HG02588 (cell line): Measurements from ENCODE around the gene ALK.

ENCODE experiments used
- ATAC-seq: cut with Tn5 transposase; IDR thresholded peaks from one replicate; pipeline ENCODE4 v1.9.1; 2021; ENCODE audit warnings: mild to moderate bottlenecking, moderate library complexity; ENCODE audit not compliant: unreplicated experiment

Gene ALK

DNA sequence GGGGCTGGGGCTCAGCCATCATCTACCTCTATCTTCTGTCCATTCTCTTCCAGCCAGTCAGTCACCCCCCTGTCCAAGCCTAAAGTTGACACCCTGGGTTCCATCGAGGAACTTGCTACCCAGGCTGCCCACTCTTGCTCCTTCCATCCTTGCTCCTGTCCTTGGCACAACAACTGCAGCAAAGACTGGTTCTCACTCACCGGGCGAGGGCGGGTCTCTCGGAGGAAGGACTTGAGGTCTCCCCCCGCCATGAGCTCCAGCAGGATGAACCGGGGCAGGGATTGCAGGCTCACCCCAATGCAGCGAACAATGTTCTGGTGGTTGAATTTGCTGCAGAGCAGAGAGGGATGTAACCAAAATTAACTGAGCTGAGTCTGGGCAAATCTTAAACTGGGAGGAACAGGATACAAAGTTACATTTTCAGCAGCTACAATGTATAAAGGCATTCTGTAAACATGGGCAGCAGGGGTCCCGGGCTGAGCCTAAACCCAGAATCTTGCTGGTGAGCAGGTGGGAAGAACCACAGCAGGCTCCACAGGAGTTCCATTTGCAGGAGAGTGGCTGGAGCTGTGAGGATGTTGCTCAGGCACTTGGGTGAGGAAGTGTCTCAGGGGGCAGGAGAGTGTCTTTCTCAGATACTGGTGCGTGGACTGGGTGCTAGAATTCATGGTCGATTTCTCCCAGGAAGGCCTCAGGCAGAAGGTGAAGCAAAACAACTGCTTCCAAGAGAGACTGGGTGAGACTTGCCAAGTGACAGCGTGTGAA, 700.7 kb downstream of the ALK start:
- ATAC-seq = no peak

DNA sequence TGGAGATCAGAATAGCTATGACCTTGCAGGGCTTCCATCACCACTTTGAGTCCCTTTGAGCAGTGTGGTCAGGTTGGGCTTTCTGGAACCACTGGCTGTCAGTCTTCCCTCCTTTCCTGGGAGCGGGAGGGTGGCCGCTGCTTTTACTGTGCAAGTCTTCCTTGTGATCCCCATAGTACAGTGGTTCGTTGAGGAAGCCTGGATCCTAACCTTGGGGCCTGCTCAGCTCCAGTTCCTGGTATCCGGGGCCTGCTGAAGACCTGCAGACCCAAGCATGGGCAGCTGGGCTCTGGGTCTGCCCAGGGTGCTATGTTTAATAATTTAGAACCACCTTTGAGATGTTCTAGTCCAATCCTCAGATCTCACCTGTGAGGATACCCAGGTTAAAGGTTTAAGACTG, 702.0 kb downstream of the ALK start:
- ATAC-seq = no peak

DNA sequence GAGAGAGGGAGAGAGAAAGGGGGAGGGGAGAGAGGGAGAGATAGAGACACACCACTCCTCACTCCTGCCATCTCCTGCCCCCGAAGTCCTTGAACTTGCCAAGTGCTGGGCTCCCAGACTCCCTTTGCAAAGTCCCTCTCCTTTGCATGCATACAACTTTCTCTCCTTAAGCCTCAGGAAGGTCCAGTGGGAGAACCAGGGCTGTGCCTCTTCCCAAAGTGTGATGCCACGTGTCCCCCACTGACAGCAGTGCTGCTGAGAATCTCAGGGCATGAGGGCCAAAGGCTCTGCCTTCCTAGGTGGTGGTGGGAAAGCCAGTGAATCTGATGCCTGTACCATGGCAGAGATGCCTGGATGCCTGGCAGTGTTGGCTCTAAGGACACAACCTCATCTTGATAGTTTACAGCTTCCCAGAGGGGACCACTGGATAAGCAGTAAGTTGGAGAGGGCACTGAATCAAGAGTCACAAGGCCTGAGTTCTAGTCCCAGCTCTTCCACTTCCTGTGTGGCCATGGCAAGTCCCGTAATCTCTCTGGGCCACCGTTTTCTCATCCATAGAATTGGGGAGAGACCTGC, 702.7 kb downstream of the ALK start:
- no peak for ATAC-seq

DNA sequence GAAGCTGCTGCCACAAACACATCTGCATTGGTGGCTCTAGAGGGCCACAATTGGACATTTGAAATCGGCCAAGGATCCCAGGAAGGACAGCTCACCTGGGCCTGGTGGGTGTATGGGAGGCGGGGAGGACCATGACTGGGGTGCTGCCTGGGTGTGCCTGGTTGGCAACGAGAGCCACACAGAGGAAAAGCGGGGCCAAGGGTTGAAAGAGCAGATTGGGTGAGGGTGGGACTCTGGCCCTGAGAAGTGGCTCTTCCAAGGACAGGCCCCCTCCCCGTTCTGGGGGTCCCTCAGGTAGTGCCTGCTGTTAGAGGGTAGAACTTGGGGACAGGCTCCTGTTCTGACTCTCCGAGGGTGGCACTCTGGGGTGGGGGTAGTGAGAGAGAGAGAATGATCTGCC, 703.3 kb downstream of the ALK start:
- no peak for ATAC-seq

DNA sequence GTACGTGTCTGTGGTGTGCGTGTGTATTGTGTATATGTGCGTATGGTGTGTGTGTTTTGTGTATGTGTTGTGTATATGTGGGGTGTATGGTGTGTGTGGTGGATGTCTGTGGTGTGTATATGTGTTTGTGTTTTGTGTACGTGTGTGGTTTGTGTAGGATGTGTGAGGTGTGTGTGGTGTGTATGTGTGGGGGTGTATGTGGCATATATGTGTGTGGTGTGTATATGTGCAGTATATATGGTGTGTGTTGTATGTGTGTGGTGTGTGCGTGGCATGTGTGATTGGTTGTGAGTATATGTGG, 704.8 kb downstream of the ALK start:
- no peak for ATAC-seq

DNA sequence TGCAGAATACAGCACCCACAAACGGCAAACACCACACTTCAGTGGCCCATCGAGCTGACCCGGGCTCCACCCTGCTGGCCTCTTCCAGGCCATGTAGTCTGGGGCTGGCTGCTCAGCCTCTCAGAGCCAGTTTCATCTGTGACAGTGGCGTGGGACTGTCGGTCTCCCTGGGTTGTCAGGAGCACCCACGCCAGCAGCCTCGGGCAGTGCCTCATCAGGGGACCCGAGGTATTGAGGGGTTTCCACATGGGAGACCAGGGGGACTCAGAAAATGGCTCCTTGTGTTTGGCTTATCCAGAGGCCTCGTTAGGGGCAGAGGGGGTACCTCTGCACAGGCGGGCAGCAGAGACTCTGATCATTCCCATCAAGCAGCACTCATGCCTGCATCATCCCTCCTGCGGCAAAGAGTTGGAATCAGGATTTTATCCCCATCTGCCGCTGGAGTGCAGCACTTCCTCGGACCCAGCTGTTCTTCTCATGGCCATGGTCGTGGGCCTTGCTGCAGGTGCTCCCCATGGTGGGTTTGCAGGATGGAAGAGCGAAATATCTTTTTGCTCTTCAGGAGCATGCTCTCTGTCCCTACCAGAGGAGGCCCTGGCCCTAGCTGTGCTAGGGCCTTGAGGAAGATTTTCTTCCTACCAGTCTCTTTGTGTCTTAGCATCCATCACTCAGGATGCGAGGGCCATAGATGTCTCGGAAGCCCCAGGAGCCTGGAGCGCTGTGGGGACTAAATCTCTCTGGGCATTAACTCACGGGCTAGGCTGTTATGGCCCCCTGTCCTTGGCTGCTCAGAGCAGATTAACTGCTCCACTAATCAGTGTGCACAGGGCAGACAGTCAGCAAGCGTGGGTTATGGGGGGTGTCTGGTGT, 705.4 kb downstream of the ALK start:
- ATAC-seq = no peak

DNA sequence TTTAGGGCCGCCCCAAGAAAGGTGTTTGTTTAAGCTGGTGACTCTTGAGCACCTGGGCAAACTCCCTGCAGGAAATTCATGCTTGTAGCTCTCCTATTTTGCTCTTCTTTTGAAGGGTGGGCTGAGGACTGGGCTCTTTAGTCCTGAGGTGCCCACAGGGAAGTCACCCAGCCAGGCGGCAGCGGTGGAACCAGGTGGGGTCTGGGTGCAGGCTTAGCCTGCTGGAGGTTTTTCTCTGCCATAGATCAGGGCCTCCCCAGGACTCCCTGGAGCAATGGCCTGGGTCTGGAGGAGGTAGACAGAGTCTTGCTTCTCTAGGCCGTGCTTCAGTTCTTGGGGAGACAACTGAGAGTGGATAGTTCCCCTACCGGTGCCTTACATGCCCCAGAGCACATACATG, 706.3 kb downstream of the ALK start:
- no peak for ATAC-seq

DNA sequence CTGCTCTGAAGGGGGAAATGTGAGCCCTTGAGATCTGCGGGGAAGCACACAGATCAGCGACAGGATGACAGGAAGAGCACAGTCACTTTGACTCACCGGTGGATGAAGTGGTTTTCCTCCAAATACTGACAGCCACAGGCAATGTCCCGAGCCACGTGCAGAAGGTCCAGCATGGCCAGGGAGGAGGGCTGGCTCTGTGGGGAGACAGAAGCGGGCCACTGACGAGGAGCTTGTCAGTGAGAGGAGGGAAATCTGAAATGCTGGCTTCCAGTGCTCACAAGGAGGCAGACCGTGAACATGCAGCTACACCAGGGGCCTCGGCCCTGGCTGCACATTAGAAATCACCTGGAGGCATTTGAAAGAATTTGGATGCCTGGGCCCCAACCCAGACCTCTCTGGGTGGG, 707.5 kb downstream of the ALK start:
- no peak for ATAC-seq

DNA sequence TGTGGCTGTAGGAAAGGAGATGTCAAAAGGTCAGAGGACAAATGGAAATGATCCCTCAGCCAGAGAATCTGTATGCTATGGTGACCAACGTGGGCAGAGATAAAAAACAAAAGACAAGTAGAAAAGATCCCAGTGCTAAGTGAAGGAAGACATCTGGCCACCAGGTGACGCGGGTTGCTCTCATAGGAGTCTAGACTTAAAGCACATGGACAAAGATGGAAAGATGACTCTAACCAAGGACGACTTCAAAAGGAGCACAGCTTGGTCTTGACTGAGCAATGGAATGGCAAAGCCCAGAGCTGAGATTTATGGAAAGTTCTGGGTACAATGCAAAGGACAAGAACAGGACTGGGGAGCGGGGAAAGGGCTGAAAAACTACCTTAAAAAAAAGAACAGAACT, 709.4 kb downstream of the ALK start:
- ATAC-seq = no peak

DNA sequence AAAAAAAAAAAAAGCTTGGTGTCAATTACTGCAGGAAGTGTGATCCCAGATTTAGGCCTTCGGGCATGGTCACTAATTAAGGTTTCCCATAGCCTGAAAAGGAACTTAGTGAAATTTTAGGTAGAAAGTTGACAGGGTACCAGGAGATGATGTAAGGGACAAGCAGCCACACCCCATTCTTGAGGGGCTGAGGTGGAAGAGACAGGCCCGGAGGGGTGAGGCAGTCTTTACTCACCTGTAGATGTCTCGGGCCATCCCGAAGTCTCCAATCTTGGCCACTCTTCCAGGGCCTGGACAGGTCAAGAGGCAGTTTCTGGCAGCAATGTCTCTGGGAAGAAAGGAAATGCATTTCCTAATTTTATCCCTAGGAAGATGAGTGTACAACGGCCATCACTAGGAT, 711.8 kb downstream of the ALK start:
- ATAC-seq = no peak

DNA sequence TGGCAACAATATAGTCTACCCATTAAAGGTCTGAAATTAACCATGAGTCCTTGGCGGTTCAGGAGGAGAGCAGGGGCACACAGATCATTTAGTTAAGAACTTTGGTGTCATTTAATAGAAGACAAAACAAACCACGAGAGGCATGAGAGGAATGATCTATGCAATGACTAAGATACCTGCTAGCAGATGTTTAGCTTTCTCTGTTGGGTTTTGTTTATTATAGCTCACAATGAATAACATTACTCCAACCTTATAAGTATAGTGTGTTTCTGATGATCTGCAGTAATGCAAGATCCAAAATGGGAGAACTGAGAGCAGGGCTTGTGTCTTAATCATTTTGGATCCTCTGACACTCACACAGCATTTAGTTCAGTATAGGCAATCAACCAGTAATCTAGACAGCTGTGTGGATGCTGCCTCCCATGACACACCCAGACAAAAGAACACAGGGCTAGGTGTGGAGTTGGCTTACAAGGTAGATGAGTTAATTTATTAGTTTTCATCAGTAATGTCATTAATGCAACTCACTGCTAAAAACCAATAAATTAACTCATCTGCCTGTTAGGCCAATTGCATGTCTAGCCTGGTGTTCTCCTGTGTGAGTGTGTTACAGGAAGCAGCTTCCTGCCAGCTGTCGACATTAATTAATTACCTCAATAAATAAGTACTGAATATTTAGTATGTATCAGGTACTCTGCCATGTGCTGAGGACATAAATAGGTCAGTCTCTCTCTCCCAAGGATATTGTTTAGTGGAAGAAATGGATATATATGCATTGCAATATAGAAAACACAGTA, 713.8 kb downstream of the ALK start:
- ATAC-seq = no peak

DNA sequence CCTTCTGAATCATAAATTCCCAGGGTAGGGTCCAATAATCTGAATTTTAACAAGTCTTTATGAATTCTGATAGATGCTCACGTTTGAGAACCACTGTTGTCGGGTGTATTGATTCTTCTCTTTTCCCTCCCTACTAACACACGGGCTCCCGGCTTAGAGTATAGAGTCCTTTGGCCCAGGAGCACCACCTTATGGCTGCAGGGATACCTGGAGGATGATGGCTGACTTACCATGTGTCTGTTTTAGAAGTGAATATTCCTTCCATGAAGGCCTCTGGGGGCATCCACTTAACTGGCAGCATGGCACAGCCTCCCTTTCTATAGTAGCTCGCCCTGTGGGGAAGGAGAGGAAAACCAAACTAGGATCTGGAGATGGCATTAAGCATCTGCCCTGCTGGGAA, 714.4 kb downstream of the ALK start:
- ATAC-seq = no peak

DNA sequence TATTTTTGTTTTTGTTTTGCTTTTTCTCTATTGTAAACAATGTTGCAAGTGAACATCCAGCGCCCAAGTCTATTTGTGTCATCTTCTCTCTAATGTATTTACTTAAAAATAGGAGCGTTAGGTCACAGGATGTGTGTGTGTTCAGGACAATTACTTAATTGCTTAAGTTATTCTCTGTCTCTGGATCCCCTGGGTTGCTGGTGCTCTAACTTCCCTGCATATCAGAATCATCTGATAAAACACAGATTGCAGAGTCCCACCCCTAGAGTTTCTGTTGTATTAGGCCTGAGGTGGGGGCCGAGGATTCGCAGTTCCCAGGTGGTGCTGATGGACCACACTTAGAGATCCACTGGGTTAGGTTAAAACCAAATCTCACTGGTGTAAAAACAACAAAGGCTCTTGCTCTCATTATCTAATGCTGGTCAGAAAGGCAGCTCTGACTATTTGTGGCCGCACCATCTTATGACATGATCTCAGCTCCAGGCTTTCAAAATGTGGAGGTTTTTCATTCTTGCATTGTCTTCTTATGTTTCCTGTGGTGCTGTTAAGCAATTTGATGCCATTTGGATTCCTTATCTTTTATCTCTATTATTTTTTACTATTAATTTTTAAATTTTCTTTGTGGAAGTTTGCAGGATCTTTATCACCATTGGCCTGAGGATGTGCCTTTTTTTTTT, 718.4 kb downstream of the ALK start:
- ATAC-seq = no peak

DNA sequence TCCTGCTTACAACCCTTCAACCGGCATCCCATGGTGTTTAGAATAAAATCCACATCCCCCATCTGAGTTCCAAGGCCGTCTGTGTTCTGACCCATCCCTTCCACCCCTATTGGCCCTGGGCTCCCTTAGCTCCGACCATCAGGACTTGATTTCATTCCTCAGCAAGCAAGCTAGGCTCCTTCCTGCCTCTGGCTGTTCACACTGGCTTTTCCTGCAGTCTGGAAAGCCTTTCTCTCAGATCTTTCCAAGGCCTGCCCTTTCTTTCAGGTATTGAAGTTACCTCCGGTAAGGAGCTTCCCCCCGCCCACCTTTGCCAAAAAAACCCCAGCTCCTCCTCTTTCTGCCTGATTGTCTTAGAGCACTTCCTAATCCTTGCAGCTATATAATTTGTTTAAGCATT, 719.4 kb downstream of the ALK start:
- ATAC-seq = no peak

DNA sequence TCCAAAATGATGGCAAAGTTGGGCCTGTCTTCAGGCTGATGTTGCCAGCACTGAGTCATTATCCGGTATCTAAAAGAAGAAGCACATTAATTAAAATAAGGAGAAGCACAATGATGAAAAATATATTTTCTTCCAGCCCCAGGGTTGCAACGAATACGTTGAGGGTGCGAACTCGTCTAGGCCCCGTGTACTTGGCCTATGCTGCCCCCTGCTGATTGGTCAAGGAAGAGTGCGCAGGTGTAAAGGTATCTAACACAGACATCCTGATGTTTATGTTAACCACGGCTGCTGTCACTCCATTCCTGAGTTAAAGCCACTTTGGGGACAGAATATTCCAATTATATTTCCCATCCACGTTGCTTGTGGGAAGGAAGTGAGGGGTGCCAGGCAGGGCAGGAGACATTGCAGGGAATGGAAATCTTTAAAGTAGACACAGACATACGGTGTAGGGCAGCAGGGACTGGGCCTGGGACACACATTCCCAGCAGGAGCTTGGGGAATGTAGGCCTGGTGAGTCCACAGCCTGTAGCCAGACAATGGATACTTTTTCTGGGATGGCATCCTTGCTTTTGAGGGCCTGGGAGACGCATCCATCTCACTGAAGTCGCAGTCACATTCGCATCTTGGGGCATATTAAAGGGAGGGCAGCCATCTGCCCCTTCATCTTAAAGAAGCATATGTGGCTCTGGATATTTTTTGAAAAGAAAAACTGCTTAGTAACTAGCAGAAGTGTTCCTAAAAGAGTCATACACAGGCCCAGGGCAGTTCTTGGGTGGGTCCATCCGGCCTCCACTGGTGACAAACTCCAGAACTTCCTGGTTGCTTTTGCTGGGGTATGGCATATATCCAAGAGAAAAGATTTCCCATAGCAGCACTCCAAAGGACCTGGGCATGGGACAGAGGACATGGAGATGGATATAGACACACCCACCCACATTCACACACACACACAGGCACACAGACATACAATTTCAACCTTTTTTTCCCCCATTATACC, 724.3 kb downstream of the ALK start:
- no peak for ATAC-seq

DNA sequence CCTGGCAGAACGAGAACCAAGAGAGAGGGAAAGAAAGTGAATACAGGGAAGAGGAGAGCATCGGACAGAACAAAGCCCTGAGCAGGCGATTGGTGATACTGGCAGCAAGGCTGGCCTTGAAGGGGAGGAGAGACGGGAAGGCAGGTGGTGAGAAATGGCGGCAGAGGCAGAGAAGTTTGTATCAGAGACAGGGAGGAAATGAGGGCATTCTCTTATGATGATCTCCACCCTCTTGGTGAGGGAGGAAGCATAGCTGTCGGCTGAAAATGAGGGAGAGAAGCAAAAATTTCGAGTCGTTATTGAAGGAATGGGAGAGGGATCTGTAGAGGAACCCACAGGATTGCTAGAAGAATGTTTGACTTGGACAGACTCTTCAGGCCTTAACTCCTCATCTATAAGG, 725.6 kb downstream of the ALK start:
- ATAC-seq = no peak

DNA sequence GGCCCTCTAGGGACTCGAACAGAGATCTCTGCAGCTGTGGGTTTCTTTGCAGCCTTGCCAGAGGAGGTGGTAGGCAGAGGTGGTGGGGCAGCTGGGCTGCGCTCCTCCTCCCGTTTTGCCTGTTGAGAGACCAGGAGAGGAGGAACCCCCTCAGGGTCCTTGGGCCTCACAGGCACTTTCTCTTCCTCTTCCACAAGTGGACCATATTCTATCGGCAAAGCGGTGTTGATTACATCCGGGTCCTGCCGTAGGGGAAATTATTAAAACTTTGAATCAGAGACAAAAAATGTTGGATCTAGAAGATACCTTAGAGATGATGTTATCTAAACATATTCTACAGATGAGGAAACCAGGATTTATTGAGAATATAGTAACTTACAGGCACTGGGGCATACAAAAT, 727.7 kb downstream of the ALK start:
- ATAC-seq = no peak

DNA sequence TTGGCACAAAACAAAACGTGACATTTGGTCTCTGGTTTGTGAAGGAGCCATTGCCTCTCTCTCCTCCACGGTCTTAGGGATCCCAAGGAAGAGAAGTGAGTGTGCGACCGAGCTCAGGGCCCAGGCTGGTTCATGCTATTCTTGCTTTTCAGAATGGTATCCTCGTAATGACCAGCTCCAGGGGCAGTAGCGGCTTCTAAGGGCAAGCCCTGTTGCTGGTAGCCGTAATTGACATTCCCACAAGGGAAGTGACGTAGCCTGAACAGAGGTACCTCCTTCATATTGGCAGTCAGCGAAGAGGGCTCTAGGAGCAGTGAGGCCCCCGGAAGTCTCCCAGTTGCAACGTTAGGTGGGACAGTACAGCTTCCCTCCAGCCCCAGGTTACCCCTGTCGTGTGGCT, 728.3 kb downstream of the ALK start:
- ATAC-seq = no peak

DNA sequence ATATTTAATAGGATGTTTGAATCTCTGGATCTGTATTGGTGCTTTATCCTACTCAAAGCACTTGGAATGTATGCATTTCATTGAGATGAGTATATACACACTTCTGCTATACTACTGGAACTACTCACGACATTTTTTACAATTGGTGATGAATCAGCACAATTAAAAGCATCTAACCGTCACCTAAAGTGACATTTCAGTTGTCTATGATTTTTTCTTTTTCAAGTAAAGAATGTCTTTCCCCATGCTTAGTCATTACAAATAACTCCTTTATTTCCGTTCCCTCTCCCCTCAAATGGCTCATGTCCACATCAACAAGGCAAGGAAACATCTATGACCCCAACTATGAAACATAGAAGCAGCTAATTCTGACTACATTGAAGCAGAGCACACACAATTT, 728.9 kb downstream of the ALK start:
- ATAC-seq = no peak

DNA sequence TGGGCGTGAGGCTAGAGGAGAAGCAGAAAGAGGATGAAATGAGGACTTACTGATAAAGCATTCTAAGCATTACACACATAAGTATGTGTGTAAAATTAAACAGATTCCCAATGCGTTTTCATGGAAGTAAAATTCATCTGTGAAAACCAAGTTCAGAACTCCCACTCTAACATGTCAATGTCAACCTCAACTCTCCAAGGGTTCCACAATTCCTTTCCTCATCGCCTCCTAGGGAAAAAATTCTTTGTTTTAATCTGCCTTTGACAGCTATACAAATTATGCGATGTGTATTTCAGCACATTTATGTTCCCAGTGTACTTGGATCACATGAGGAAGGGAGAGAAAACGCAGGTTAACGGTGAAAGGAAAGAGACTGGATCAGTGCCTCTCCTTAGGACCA, 729.6 kb downstream of the ALK start:
- ATAC-seq = no peak
